Esophagus muscularis mucosa (tissue), 3 donors: ENCODE results near the gene DDX31.

Source experiments
- POLR2A ChIP-seq: fragments of 450-650 bp; IDR thresholded peaks from one replicate; pipeline ENCODE4 v1.6.1; 2017; ENCODE audit warnings: antibody characterized with exemption, moderate library complexity, mild to moderate bottlenecking, low read depth
- TF ChIP-seq, protein P1 (sequence below), 3 experiments: fragments of 200-600 bp in 2 of 3; fragments of 450-650 bp in 1 of 3; sonication (generic) in 2 of 3; IDR thresholded peaks; one replicate each; pipeline ENCODE4 v1.5.1; 2017 to 2019; ENCODE audit warnings: antibody characterized with exemption in 3 of 3, mild to moderate bottlenecking in 2 of 3, moderate library complexity in 1 of 3

DNA sequence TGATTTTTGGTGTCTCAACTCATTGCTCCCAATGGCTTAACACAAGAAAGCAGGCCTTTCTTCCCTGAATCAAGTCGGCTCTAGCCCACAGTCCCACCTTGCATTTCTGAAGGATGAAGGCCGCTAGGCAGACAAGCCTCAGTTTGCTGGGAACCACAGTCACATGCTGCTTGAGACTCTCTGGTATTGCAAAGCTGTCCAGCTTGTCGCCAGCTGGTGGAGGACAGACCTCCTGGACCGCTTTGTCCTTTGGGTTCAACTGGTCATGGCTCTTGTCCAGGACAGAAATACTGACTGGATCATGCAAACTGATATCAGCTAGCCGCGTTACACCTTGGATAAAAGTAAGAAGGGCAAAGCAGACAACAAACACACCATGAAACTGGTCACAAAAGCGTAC lies 23.1 kb downstream of the DDX31 start:
- TF ChIP-seq, protein P1, sequence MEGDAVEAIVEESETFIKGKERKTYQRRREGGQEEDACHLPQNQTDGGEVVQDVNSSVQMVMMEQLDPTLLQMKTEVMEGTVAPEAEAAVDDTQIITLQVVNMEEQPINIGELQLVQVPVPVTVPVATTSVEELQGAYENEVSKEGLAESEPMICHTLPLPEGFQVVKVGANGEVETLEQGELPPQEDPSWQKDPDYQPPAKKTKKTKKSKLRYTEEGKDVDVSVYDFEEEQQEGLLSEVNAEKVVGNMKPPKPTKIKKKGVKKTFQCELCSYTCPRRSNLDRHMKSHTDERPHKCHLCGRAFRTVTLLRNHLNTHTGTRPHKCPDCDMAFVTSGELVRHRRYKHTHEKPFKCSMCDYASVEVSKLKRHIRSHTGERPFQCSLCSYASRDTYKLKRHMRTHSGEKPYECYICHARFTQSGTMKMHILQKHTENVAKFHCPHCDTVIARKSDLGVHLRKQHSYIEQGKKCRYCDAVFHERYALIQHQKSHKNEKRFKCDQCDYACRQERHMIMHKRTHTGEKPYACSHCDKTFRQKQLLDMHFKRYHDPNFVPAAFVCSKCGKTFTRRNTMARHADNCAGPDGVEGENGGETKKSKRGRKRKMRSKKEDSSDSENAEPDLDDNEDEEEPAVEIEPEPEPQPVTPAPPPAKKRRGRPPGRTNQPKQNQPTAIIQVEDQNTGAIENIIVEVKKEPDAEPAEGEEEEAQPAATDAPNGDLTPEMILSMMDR (IDR thresholded peaks at IDR 0.05): no peak
- TF ChIP-seq POLR2A: no peak
